Prostate gland (tissue), 2 donors: ENCODE results near the gene CNTN6.

Experiments used
- POLR2A ChIP-seq: fragments of 450-650 bp; IDR thresholded peaks from one replicate; pipeline ENCODE4 v1.6.1; 2016; ENCODE audit warnings: antibody characterized with exemption, mild to moderate bottlenecking
- POLR2AphosphoS5 ChIP-seq: sonication (generic); formaldehyde crosslinking; IDR thresholded peaks from one replicate; pipeline ENCODE4 v1.6.1; 2017; ENCODE audit warnings: antibody characterized with exemption
- TF ChIP-seq, protein P1 (sequence below), 4 experiments: fragments of 200-600 bp in 2 of 4; fragments of 450-650 bp in 2 of 4; sonication (generic) in 2 of 4; IDR thresholded peaks; 1 replicate in 3 of 4; 2 replicates in 1 of 4; pipeline ENCODE4 v1.5.1; 2016 to 2019; ENCODE audit warnings: antibody characterized with exemption in 4 of 4, mild to moderate bottlenecking in 2 of 4, moderate library complexity in 2 of 4

DNA sequence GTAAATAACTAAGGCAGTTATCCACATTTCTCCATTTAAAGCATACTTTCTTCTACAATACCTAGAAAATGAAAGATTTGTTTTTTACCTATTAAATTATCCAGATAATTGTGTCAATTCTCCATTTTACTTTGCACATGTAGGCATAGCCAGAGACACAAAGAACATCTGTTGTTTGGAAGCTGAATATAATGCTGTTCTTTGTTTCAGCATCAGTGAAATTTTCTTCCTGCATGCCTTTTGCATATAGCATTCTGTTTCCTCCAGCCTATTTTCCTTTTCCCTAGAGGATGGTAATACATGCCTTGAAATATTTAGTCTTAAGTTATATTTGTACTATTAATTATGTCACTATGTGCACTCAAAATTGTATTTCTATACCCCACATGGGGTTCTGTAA, 233.7 kb downstream of the CNTN6 start:
- TF ChIP-seq POLR2AphosphoS5 (no peak), POLR2A (no peak)
- TF ChIP-seq, protein P1, sequence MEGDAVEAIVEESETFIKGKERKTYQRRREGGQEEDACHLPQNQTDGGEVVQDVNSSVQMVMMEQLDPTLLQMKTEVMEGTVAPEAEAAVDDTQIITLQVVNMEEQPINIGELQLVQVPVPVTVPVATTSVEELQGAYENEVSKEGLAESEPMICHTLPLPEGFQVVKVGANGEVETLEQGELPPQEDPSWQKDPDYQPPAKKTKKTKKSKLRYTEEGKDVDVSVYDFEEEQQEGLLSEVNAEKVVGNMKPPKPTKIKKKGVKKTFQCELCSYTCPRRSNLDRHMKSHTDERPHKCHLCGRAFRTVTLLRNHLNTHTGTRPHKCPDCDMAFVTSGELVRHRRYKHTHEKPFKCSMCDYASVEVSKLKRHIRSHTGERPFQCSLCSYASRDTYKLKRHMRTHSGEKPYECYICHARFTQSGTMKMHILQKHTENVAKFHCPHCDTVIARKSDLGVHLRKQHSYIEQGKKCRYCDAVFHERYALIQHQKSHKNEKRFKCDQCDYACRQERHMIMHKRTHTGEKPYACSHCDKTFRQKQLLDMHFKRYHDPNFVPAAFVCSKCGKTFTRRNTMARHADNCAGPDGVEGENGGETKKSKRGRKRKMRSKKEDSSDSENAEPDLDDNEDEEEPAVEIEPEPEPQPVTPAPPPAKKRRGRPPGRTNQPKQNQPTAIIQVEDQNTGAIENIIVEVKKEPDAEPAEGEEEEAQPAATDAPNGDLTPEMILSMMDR (IDR thresholded peaks at IDR 0.05): no peak
